DOHH2 (cell line): ENCODE results near the gene SCAMP2.

Experiments used
- CTCF ChIP-seq: fragments of 200-600 bp; sonication (generic); IDR thresholded peaks from one replicate; pipeline ENCODE4 v1.5.1; 2014; ENCODE audit warnings: antibody characterized with exemption, mild to moderate bottlenecking, low read depth, low read length; ENCODE audit not compliant: poor library complexity, severe bottlenecking
- EZH2phosphoT487 ChIP-seq: fragments of 200-600 bp; sonication (generic); IDR thresholded peaks from 2 replicates; pipeline ENCODE4 v1.6.1; 2017; ENCODE audit warnings: borderline replicate concordance, mild to moderate bottlenecking, antibody characterized with exemption, low read length, moderate library complexity, mixed read lengths

- TF ChIP-seq CTCF (peak; percentile 97), EZH2phosphoT487 (no peak)
Observed at GRCh38 chr15:74835312-74835823, 37.8 kb downstream of the SCAMP2 start.
